Fibroblast of lung (primary cell): Measurements from ENCODE around the gene MOSPD3. TPM values are rescaled to one million over a fixed set of nuclear protein-coding genes. Genes with fewer than 3 reads are reported as not detected.
A peak's percentile ranks its signal among the peaks of the same experiment; 100 is the strongest.

ENCODE experiments used
- DNase-seq, 2 donors: peaks; one replicate each; pipeline versions ENCODE4 v3.0.0 to v3.0.0-alpha.2; 2010; ENCODE audit warnings: low read depth in 2 of 2
- H2AFZ ChIP-seq: 2 replicates; pipeline ENCODE4 v1.5.1; 2012; ENCODE audit warnings: low read length, control low read depth, inconsistent platforms
- H3K27ac ChIP-seq: 2 replicates; pipeline ENCODE4 v1.5.1; 2011; ENCODE audit warnings: low read length, control low read depth; ENCODE audit not compliant: insufficient read depth
- H3K27me3 ChIP-seq: 2 replicates; pipeline ENCODE4 v1.5.1; 2011; ENCODE audit warnings: mild to moderate bottlenecking, low read length; ENCODE audit not compliant: control insufficient read depth, insufficient read depth
- H3K36me3 ChIP-seq: 2 replicates; pipeline ENCODE4 v1.5.1; 2011; ENCODE audit warnings: low read length; ENCODE audit not compliant: control insufficient read depth, insufficient read depth
- H3K4me1 ChIP-seq: 2 replicates; pipeline ENCODE4 v1.5.1; 2011; ENCODE audit warnings: low read length; ENCODE audit not compliant: control insufficient read depth, insufficient read depth; ENCODE audit errors: extremely low read depth
- H3K4me2 ChIP-seq: 2 replicates; pipeline ENCODE4 v1.5.1; 2011; ENCODE audit warnings: low read length, control low read depth; ENCODE audit not compliant: insufficient read depth; ENCODE audit errors: extremely low read depth
- H3K4me3 ChIP-seq, 4 experiments: fragments of 200-600 bp in 1 of 4; sonication (generic) in 1 of 4; replicated peaks in 1 of 4; 2 replicates each; pipeline ENCODE4 v1.5.1; 2011 to 2016; ENCODE audit warnings: low read length in 4 of 4, low read depth in 3 of 4, mild to moderate bottlenecking in 3 of 4, control low read depth in 2 of 4, inconsistent platforms in 1 of 4, mixed read lengths in 1 of 4; ENCODE audit not compliant: insufficient read depth in 1 of 4; ENCODE audit errors: control extremely low read depth in 1 of 4
- H3K79me2 ChIP-seq: 2 replicates; pipeline ENCODE4 v1.5.1; 2012; ENCODE audit warnings: mild to moderate bottlenecking, low read length, inconsistent platforms; ENCODE audit not compliant: control insufficient read depth, insufficient read depth
- H3K9ac ChIP-seq: 2 replicates; pipeline ENCODE4 v1.5.1; 2011; ENCODE audit warnings: mild to moderate bottlenecking, low read length, control low read depth; ENCODE audit not compliant: insufficient read depth
- H3K9me3 ChIP-seq: 2 replicates; pipeline ENCODE4 v1.5.1; 2012; ENCODE audit warnings: low read depth, low read length; ENCODE audit not compliant: control insufficient read depth, insufficient read depth
- H4K20me1 ChIP-seq: 2 replicates; pipeline ENCODE4 v1.5.1; 2011; ENCODE audit warnings: low read length; ENCODE audit not compliant: control insufficient read depth, insufficient read depth; ENCODE audit errors: extremely low read depth
- EZH2 ChIP-seq: IDR thresholded peaks from 2 replicates; pipeline ENCODE4 v1.5.1; 2012; ENCODE audit warnings: low read length, control low read depth, mild to moderate bottlenecking; ENCODE audit errors: missing control alignments
- polyA plus RNA-seq, 2 donors: library from polyadenylated mRNA; depleted of rRNA in 1 of 2; stranded (reverse) in 1 of 2; unstranded in 1 of 2; fragments of >200 nt; gene quantifications; 2 replicates each; pipeline ENCODE4 v1.2.1, GENCODE V29; 2011 to 2012; ENCODE audit warnings: missing spikeins in 1 of 2
- total RNA-seq: library from RNA; depleted of rRNA; stranded (reverse); fragments of >200 nt; gene quantifications from 2 replicates; pipeline ENCODE4 v1.2.1, GENCODE V29; 2014
- TF ChIP-seq, protein P1 (sequence below), 2 donors: IDR thresholded peaks in 1 of 2; conservative IDR thresholded peaks in 1 of 2; 1 replicate in 1 of 2; 2 replicates in 1 of 2; pipeline ENCODE4 v1.5.1; 2011 to 2012; ENCODE audit warnings: low read length in 2 of 2, control low read depth in 1 of 2, inconsistent platforms in 1 of 2, low read depth in 1 of 2, mild to moderate bottlenecking in 1 of 2

MOSPD3 gene
- total and polyA plus RNA-seq, 2 donors (not counting 1 experiment from before 2014, with no cell fraction given): 5.9 to 12.8 TPM

DNA sequence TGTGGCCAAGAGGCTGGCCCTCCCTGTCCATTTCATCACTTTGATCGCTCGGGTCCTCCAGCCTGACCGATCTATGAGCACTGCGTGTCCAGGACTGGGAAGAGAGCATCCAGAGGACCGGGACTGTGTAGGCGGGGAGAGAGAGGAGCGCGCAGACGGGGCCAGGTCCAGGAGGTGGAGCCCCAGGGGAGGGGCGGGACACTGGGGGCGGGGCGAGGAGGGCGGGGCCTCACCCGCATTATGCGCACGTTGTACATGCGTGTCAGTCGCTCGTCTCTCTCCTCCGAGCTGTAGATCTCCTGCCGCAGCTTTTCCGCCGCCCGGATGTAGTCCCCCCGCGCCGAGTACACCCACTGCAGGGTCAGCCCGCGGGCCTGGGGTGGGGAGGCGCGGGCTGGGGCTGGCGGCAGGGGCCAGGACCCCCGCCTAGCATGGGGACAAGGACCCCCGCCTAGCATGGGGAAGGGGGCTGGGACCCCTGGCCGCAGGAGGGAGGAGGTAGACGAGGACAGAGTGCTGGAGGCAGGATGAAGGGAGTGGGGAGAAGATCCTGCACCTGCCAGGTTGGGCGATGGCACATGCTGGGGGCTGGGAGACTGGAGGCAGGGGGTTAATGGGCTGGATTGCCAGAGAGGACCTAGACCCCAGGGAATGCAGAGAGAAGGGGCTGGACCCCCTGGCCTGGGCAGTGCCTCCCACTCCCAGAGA lies 14.3 kb downstream of the MOSPD3 start:
- H3K4me1 ChIP-seq: no peaks in the 10 kb centered on the region
- H3K9me3 ChIP-seq: no peaks in the 10 kb centered on the region
- DNase-seq: peak; percentile 74 to 79
- H3K36me3 ChIP-seq: no peaks in the 10 kb centered on the region
- H3K9ac ChIP-seq: peak overlapping the region; percentile 30
- H3K4me3 ChIP-seq: peak overlapping the region in 3 of 4 experiments; percentile 23 to 44 (median 29)
- no peaks in the 10 kb centered on the region for H4K20me1 ChIP-seq
- H2AFZ ChIP-seq: peak overlapping the region; percentile 76
- no peak overlapping the region for H3K27ac ChIP-seq
- TF ChIP-seq, protein P1, sequence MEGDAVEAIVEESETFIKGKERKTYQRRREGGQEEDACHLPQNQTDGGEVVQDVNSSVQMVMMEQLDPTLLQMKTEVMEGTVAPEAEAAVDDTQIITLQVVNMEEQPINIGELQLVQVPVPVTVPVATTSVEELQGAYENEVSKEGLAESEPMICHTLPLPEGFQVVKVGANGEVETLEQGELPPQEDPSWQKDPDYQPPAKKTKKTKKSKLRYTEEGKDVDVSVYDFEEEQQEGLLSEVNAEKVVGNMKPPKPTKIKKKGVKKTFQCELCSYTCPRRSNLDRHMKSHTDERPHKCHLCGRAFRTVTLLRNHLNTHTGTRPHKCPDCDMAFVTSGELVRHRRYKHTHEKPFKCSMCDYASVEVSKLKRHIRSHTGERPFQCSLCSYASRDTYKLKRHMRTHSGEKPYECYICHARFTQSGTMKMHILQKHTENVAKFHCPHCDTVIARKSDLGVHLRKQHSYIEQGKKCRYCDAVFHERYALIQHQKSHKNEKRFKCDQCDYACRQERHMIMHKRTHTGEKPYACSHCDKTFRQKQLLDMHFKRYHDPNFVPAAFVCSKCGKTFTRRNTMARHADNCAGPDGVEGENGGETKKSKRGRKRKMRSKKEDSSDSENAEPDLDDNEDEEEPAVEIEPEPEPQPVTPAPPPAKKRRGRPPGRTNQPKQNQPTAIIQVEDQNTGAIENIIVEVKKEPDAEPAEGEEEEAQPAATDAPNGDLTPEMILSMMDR (conservative IDR thresholded peaks at IDR 0.05 in 1 of 2, IDR thresholded peaks at IDR 0.05 in 1 of 2; ENCODE audit: low read depth in 1 of 2, low read length in 2 of 2): no peak
- no peak for TF ChIP-seq EZH2
- no peaks in the 10 kb centered on the region for H3K79me2 ChIP-seq
- no peaks in the 10 kb centered on the region for H3K27me3 ChIP-seq
- peak overlapping the region; percentile 78 for H3K4me2 ChIP-seq

DNA sequence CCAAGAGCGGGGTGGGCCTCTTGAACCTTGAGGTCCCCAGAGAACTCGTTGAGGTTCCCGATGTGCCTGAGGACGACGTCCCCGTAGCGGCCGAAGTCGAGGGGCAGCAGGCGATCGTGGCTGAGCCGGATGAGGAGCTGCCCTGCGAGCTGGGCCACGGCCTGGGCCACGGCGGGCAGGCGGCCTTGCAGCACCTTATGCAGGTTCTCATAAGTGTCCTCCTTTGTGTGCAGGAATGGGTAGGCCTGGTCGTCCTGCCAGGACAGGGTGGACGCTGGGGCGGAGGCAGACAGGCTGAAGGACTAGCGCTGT lies 14.9 kb downstream of the MOSPD3 start:
- Histone ChIP-seq H2AFZ (no peak overlapping the region), H3K4me2 (no peak overlapping the region), H3K27me3 (no peaks in the 10 kb centered on the region)

GRCh38 chr7:100629117-100629716 lies 16.9 kb downstream of the MOSPD3 start:
- Histone ChIP-seq H3K9ac (no peak overlapping the region), H3K27me3 (peaks cover 12% of the 10 kb centered on the region), H3K27ac (no peak overlapping the region), H3K36me3 (no peaks in the 10 kb centered on the region), H3K4me1 (no peaks in the 10 kb centered on the region), H2AFZ (no peak overlapping the region), H3K4me3 (no peak overlapping the region), H3K79me2 (no peaks in the 10 kb centered on the region), H3K4me2 (no peak overlapping the region), H3K9me3 (no peaks in the 10 kb centered on the region), H4K20me1 (no peaks in the 10 kb centered on the region)
- no peak for DNase-seq
- TF ChIP-seq EZH2: no peak
- TF ChIP-seq, protein P1 (conservative IDR thresholded peaks at IDR 0.05 in 1 of 2, IDR thresholded peaks at IDR 0.05 in 1 of 2; ENCODE audit: low read depth in 1 of 2, low read length in 2 of 2): peak in 1 of 2 donors; percentile 46

More for the DNA sequence above, 14.9 kb downstream of the MOSPD3 start:
- Histone ChIP-seq H3K4me1 (no peaks in the 10 kb centered on the region), H3K36me3 (no peaks in the 10 kb centered on the region), H3K4me3 (no peak overlapping the region), H3K79me2 (no peaks in the 10 kb centered on the region), H4K20me1 (no peaks in the 10 kb centered on the region), H3K27ac (no peak overlapping the region), H3K9ac (no peak overlapping the region), H3K9me3 (no peaks in the 10 kb centered on the region)
- TF ChIP-seq EZH2: no peak
- TF ChIP-seq, protein P1 (conservative IDR thresholded peaks at IDR 0.05 in 1 of 2, IDR thresholded peaks at IDR 0.05 in 1 of 2; ENCODE audit: low read depth in 1 of 2, low read length in 2 of 2): no peak
- no peak for DNase-seq
